HG02571 (cell line): ENCODE data around the gene LNX1.
A peak's percentile ranks its signal among the peaks of the same experiment; 100 is the strongest.

Source experiments
- ATAC-seq: cut with Tn5 transposase; IDR thresholded peaks from one replicate; pipeline ENCODE4 v1.9.1; 2021; ENCODE audit warnings: mild to moderate bottlenecking, moderate library complexity; ENCODE audit not compliant: unreplicated experiment

The LNX1 gene

GRCh38 chr4:53591372-53591892 is at the start of gene LNX1:
Gene LNX1, minus strand, starts transcription at chr4:53591486. Its CDS starts 17,484 bp downstream, at chr4:53574002.
- no peak for ATAC-seq

- peak; percentile 82 for ATAC-seq
These were observed 49.5 kb upstream of the LNX1 start for GRCh38 chr4:53640576-53641453.

GRCh38 chr4:53638919-53639318 is 47.6 kb upstream of the LNX1 start:
- ATAC-seq, result no peak

DNA sequence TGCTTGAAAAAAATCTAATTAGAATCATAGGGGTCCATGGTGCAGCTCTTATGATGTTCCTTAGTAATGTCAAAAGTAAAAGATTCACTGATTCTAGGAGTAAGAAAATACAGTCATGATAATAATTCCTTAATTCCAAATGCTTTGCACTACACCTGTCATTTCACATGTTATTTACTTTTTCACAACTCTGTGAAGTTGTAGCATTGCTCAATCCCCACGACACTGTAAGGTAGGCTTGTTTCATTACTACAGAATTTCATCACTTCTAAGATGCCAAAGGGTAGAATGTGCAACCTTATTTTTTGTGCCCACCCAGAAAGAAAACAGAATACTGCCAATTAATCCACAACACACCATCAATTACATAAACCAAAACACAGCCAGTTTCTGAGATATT is 46.1 kb upstream of the LNX1 start:
- no peak for ATAC-seq

DNA sequence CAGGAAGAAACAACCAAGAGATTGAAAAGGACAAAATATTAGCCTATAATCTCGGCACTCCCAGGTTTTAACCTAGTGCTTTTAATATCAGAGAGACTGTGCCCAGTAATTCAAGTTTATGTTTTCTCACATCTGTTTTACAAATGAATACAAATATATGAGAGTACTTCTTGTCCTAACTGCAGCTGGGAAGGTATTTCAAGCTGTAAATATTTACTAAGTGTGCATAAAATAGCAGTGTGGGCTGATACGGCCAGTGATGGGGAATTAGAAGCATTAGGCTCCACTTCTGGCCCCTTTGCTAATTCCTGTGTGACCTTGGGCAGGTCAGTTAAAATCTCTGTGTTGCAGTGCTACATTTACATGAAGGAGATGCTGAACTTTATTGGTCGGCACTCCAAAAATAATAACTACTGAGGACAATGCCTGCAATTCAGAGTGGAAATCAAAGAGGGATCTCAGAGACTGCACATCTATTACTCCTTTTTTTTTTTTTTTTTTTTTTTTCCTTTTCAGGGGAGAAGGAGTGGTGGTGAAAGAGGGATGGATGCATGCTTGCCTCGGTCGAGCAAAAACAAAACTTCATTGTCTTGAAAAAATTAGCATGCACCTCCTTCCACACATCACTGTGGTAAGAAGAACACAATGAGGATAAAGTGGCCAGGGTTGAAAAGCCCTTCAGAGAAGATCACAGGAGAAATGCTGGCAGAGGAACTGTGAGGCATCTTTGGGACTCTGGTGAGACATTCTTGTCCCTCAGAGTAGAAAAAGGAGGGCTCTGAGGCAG is 44.6 kb upstream of the LNX1 start:
- ATAC-seq, result no peak

DNA sequence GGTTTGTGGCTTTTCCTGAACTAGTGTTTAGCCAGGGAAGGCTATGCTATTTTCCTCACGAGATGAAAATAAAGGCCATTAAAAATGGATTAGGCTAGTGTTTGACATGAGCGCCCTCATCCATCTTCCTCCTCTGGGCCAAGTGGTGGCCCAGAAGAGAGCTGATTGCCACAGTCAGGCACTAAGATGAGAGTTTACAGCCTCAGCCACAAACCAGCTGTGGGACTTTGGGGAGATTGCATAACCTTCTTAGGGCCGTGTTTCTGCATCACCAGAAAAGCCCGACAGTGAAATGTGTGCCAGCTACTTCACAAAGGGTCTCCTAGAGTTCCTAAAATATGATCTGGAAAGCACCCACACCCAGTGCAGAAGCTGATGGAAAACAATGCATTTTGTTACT is 42.3 kb upstream of the LNX1 start:
- no peak for ATAC-seq

- no peak for ATAC-seq
These were observed 38.0 kb upstream of the LNX1 start for GRCh38 chr4:53629296-53629695.

DNA sequence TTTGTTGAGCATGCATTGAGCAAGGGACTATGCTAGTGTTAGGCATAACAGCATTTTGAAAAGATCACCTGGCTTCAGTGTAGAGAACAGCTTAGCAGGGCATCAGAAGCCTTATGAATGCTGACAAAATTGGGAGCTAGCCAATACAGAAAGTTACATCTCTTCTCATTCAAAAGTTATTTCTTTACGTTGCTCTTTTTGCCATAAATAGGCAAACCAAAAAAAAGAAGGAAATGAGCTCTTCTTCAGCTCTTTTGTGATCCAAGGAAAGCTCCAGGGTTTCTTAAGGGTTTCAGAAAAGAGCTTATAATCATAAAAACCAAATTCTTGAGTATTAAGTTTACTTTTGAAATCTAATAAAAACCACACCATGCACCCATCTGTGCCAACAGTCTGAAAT is 35.2 kb upstream of the LNX1 start:
- no peak for ATAC-seq

DNA sequence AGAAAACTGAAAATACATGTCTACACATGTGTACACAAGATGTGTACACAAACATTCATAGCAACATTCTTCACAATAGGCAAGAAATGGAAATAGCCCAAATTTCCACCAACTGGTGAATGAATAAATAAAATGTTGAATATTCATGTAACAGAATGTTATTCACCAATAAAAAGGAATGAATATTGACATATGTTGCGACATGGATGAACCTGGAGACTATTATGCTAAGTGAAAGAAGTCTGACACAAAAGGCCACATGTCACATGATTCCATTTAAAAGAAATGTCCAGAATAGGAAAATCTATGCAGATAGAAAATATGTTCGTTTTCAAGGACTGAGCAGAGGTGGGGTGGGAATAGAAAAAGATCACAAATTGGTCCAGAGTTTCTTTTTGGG is 34.6 kb upstream of the LNX1 start:
- no peak for ATAC-seq

- no peak for ATAC-seq
These were observed 31.5 kb upstream of the LNX1 start for GRCh38 chr4:53622739-53623151.

GRCh38 chr4:53620956-53621355 is 29.7 kb upstream of the LNX1 start:
- ATAC-seq, result no peak

DNA sequence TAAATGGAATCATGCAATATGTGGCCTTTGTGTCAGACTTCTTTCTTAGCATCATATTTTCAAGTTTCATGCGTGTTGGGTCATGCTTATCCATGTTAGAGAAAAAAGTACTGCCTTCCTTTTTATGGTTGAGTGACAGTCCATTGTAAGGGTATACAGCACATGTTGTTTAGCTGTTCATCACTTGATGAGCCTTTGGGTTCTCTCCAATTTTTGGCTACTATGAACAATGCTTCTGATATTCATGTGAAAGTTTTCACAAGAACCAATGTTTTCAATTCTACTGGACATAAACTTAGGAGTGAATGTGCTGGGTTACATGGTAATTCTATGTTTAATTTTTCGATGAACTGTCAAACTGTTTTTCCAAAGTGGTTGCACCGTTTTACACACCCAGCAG is 28.1 kb upstream of the LNX1 start:
- no peak for ATAC-seq

DNA sequence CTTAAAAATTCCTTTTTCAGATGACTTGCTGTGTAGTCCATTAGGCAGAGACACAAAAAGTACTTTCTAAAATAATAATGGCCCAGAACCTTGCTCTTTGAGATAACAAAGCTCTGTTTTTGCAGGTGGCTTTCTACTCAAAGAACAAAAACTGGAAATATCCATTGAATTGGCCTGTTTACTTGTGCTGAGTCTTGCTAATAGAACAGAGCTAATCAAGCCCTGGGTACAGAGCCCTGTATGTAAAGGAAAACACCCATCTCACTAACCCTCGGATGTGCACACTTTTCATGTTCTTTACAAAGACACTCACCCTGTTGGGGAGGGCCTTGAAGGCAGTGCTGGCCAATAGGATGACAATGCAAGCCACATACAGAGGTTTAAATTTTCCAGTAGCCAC is 27.0 kb upstream of the LNX1 start:
- no peak for ATAC-seq

DNA sequence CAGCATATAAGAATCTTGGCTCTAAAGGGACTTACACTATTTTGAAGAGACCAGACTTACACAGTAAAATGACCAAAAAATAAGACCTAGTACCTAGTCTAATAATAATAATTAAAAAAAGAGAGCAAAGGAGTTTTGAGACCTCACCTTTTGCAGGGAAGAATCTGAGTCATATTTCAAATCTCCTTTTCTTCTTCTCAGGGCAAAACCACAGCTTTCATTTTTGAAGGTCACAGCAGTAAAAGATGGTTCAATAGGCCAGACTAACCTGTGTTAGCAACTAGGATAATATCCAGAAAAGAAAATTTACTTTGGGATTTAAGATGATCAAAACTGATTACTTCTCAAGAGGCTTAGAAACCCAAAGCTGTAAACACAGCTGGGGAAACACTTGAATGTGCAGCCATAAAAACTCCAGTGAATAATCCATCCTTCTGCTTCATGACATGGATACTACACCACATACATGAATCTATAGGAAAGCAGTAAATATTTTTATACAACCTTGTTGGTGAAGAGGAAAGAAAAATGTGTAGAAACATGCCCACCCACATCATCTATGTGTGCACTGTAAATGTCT is 25.9 kb upstream of the LNX1 start:
- ATAC-seq, result no peak

DNA sequence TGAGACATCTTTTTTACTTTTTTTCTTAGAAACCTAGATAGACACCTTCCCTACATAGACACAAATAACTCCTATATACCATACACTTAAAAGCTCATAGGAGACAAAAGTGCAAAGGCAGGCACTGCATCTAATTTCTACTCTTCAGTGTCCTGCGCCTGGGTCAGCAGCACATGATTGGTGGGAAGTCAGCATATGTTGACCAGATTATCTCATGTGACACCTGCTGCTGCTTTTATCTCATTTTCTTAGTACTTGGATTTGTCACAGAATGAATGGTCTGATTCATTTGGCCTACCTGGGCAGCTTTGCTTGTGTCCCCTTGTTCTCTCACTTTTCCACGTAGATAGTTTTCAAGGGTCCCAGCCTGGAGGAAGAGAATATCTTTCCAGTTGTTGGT is 24.9 kb upstream of the LNX1 start:
- ATAC-seq, result no peak

GRCh38 chr4:53614591-53614990 is 23.3 kb upstream of the LNX1 start:
- ATAC-seq, result no peak

DNA sequence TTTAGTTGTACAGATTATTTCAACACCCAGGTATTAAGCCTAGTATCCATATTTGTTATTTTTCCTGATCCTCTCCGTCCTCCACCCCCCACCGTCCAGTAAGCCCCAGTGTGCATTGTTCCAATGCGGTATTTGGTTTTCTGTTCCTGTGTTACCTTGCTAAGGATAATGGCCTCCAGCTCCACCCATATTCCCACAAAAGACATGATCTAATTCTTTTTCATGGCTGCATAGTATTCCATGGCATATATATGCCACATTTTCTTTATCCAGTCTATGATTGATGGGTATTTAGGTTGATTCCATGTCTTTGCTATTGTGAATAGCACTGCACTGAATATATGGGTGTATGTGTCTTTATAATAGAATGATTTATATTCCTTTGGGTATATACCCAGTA is 22.1 kb upstream of the LNX1 start:
- ATAC-seq, result no peak

- ATAC-seq, result no peak
These were observed 17.4 kb upstream of the LNX1 start for GRCh38 chr4:53608649-53609048.

DNA sequence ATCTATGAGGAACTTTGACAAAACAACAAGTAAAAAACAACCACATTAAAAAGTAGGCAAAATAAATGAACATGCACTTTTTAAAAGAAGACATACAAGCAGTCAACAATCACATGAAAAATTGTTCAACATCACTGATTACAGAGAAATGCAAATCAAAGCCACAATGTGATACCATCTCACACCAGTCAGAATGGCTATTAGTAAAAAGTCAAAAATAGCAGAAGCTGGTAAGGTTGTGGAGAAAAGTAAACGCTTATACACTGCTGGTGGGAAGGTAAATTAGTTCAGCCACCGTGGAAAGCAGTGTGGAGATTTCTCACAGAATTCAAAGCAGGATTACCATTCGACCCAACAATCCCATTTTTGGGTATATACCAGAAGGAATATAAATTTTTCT is 17.0 kb upstream of the LNX1 start:
- ATAC-seq, result no peak

GRCh38 chr4:53605783-53606182 is 14.5 kb upstream of the LNX1 start:
- ATAC-seq, result no peak

DNA sequence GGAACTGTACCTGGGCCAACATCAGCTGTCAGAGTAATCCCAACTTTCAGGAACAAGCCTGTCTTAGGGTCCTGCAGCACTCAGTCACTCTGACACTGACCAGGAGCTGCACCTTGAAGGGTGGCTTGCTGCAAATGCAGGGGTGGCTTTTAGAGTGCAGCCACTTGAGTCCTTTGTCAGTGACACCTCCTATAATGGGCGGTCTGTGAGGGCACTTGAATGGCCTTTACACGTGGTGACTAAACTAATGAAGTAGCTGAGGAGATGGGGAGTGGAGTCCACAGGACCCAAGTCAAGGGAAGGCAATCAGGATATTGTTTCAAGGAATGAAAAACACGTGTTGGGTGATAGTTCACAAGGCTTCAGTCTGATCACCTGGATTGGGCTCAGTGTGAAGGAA is 11.1 kb upstream of the LNX1 start:
- no peak for ATAC-seq
